Left ventricle myocardium inferior (tissue), 1 donor: ENCODE measurements around the gene PET100. TPM values are rescaled to one million over a fixed set of nuclear protein-coding genes. Genes with fewer than 3 reads are reported as not detected.
"Not testable (repeated sequence)": the region's sequence is repeated elsewhere in the genome, so short reads cannot be mapped to it uniquely, and the experiment has no call there.

Experiments used
- DNase-seq: peaks from one replicate; pipeline ENCODE4 v3.0.0-alpha.2; 2020
- H3K27ac ChIP-seq: fragments of 200-600 bp; replicated peaks from 2 replicates; pipeline ENCODE4 v1.8.0; 2021
- H3K27me3 ChIP-seq: fragments of 200-600 bp; 2 replicates; pipeline ENCODE4 v1.8.0; 2021; ENCODE audit warnings: low read depth
- H3K36me3 ChIP-seq: fragments of 200-600 bp; 2 replicates; pipeline ENCODE4 v1.8.0; 2021
- H3K4me1 ChIP-seq: fragments of 200-600 bp; 2 replicates; pipeline ENCODE4 v1.8.0; 2021
- H3K4me3 ChIP-seq: fragments of 200-600 bp; 2 replicates; pipeline ENCODE4 v1.8.0; 2021; ENCODE audit warnings: mild to moderate bottlenecking, moderate library complexity
- H3K9me3 ChIP-seq: fragments of 200-600 bp; replicated peaks from 2 replicates; pipeline ENCODE4 v1.8.0; 2021
- CTCF ChIP-seq: fragments of 200-600 bp; IDR thresholded peaks from 2 replicates; pipeline ENCODE4 v1.8.0; 2021; ENCODE audit warnings: antibody characterized with exemption, mild to moderate bottlenecking, borderline replicate concordance
- intact Hi-C: fragments of 100-400 bp; cut with micrococcal nuclease; formaldehyde crosslinking; loops from one replicate; pipeline ENCODE4 v1.11.0; 2022
- total RNA-seq: library from RNA; stranded (reverse); fragmentation: NEBNext Ultra II Directional; extraction: Animal tissue kit (Norgen Biotek cat#: 25700); gene quantifications from one replicate; pipeline ENCODE4 v1.2.1, GENCODE V29; 2021
- donor health status: DM: no; HTN: yes; CAD: no; lungs with severe emphysema.

Gene PET100
- total RNA-seq, 1 donor from 2014 or later: 197 TPM

GRCh38 chr19:7642295-7643030, 12.9 kb downstream of the PET100 start:
- no peaks in the 10 kb centered on the region for H3K9me3 ChIP-seq
- H3K27me3 ChIP-seq: peaks cover 41% of the 10 kb centered on the region
- intact Hi-C loops: no loop called here
- no peak overlapping the region for H3K4me3 ChIP-seq
- no peak for DNase-seq
- TF ChIP-seq CTCF: no peak
- H3K36me3 ChIP-seq: no peaks in the 10 kb centered on the region
- H3K27ac ChIP-seq: no peak overlapping the region
- no peaks in the 10 kb centered on the region for H3K4me1 ChIP-seq

GRCh38 chr19:7643031-7643415, 13.4 kb downstream of the PET100 start:
- H3K9me3 ChIP-seq: no peaks in the 10 kb centered on the region
- no peaks in the 10 kb centered on the region for H3K36me3 ChIP-seq
- no peak for DNase-seq
- H3K27ac ChIP-seq: no peak overlapping the region
- peaks cover 41% of the 10 kb centered on the region for H3K27me3 ChIP-seq
- H3K4me1 ChIP-seq: no peaks in the 10 kb centered on the region
- no peak overlapping the region for H3K4me3 ChIP-seq
- no peak for TF ChIP-seq CTCF
- intact Hi-C loops: no loop called here

GRCh38 chr19:7643629-7644549, 14.3 kb downstream of the PET100 start:
- H3K36me3 ChIP-seq, H3K4me1 ChIP-seq, H3K4me3 ChIP-seq, H3K27ac ChIP-seq, H3K9me3 ChIP-seq, DNase-seq, intact Hi-C loops: not testable (repeated sequence)
- H3K27me3 ChIP-seq: peaks cover 34% of the 10 kb centered on the region

GRCh38 chr19:7644550-7644877, 14.9 kb downstream of the PET100 start:
- Histone ChIP-seq H3K27me3 (peaks cover 29% of the 10 kb centered on the region), H3K36me3 (no peaks in the 10 kb centered on the region), H3K27ac (no peak overlapping the region), H3K4me1 (peaks cover 5% of the 10 kb centered on the region), H3K9me3 (no peaks in the 10 kb centered on the region), H3K4me3 (no peak overlapping the region)
- no peak for TF ChIP-seq CTCF
- DNase-seq: no peak
- intact Hi-C loops: no loop called here

- no peak for TF ChIP-seq CTCF
- no peak overlapping the region for H3K27ac ChIP-seq
- H3K4me1 ChIP-seq: peaks cover 5% of the 10 kb centered on the region
- H3K36me3 ChIP-seq: no peaks in the 10 kb centered on the region
- H3K4me3 ChIP-seq: no peak overlapping the region
- no peaks in the 10 kb centered on the region for H3K9me3 ChIP-seq
- no peak for DNase-seq
- H3K27me3 ChIP-seq: peaks cover 29% of the 10 kb centered on the region
- intact Hi-C loops: no loop called here
Observed at GRCh38 chr19:7645163-7645562, 15.6 kb downstream of the PET100 start.
